A549 (cell line): ENCODE results near the gene VLDLR. TPM values are rescaled to one million over a fixed set of nuclear protein-coding genes. Genes with fewer than 3 reads are reported as not detected.

ENCODE experiments used
- ATAC-seq, 2 experiments: fragments of 200-7000 bp in 1 of 2; fragments of >200 bp in 1 of 2; cut with Nextera tagmentation in 1 of 2; cut with Tn5 transposase in 1 of 2; 3 replicates each; pipeline versions ENCODE4 v1.8.0 to v1.9.1; 2018 to 2020; ENCODE audit warnings: mild to moderate bottlenecking in 1 of 2, moderate library complexity in 1 of 2
- CTCF ChIA-PET: fragments of 300-600 bp; sonication (Branson Sonifier 250); formaldehyde crosslinking; extraction: SDS; loops from one replicate; lab custom pipeline; 2021; ENCODE audit warnings: antibody characterized with exemption, inconsistent platforms; lab: Yijun Ruan, JAX
- POLR2A ChIA-PET: fragments of 350-600 bp; formaldehyde crosslinking; extraction: SDS; loops from one replicate; lab custom pipeline; 2021; ENCODE audit warnings: antibody characterized with exemption, inconsistent platforms; lab: Yijun Ruan, JAX
- DNase-seq, 2 experiments: peaks; one replicate each; pipeline versions ENCODE4 v3.0.0 to v3.0.0-alpha.2; 2011 to 2016; ENCODE audit warnings: low read depth in 1 of 2, low spot score in 1 of 2
- FAIRE-seq: peaks from 2 replicates; lab custom pipeline; 2011; peaks lifted over from hg19 to GRCh38; lab: Jason Lieb, UNC
- H3K27ac ChIP-seq, 2 experiments: fragments of >200 bp; sonication (Bioruptor Twin); formaldehyde crosslinking; 3 replicates each; pipeline ENCODE4 v1.5.1; 2016 to 2017
- H3K4me1 ChIP-seq: fragments of >200 bp; sonication (Bioruptor Twin); formaldehyde crosslinking; 3 replicates; pipeline ENCODE4 v1.6.1; 2016
- H3K4me2 ChIP-seq: fragments of >200 bp; sonication (Bioruptor Twin); formaldehyde crosslinking; 3 replicates; pipeline ENCODE4 v1.6.1; 2016
- H3K4me3 ChIP-seq: fragments of >200 bp; sonication (Bioruptor Twin); formaldehyde crosslinking; 3 replicates; pipeline ENCODE4 v1.5.1; 2016
- H3K9me3 ChIP-seq: fragments of >200 bp; sonication (Bioruptor Twin); formaldehyde crosslinking; 3 replicates; pipeline ENCODE4 v1.6.1; 2016
- ATOH8 ChIP-seq: fragments of 250-450 bp; sonication (Bioruptor Pico); IDR thresholded peaks from 2 replicates; pipeline ENCODE4 v1.5.0; 2020; ENCODE audit warnings: low read depth, mild to moderate bottlenecking, moderate library complexity
- BCL3 ChIP-seq: fragments of >200 bp; sonication (Bioruptor Twin); formaldehyde crosslinking; IDR thresholded peaks from 3 replicates; pipeline ENCODE4 v1.6.1; 2016
- BHLHE40 ChIP-seq: IDR thresholded peaks from 2 replicates; pipeline ENCODE4 v1.6.1; 2012; ENCODE audit warnings: low read depth, low read length, inconsistent platforms
- CBX2 ChIP-seq: fragments of 200-600 bp; sonication (generic); IDR thresholded peaks from 2 replicates; pipeline ENCODE4 v1.6.1; 2016; ENCODE audit warnings: low read depth, mild to moderate bottlenecking, borderline replicate concordance
- FOSL2 ChIP-seq, 2 experiments: fragments of 450-650 bp in 1 of 2; fragments of >200 bp in 1 of 2; sonication (Bioruptor Twin) in 1 of 2; formaldehyde crosslinking; IDR thresholded peaks; 2 replicates each; pipeline versions ENCODE4 v1.5.0 to v1.6.1; 2016 to 2020; ENCODE audit warnings: mild to moderate bottlenecking in 1 of 2, moderate library complexity in 1 of 2
- GATA3 ChIP-seq: IDR thresholded peaks from 2 replicates; pipeline ENCODE4 v1.6.1; 2012; ENCODE audit warnings: borderline replicate concordance
- HMGXB4 ChIP-seq: fragments of 250-450 bp; sonication (Bioruptor Pico); IDR thresholded peaks from 2 replicates; pipeline ENCODE4 v1.5.0; 2021; ENCODE audit warnings: mild to moderate bottlenecking, moderate library complexity, borderline replicate concordance
- JUN ChIP-seq, 2 experiments: fragments of >200 bp; sonication (Bioruptor Twin); formaldehyde crosslinking; IDR thresholded peaks; 2 replicates in 1 of 2; 3 replicates in 1 of 2; pipeline ENCODE4 v1.6.1; 2016 to 2017
- MAZ ChIP-seq: fragments of 150-350 bp; IDR thresholded peaks from 2 replicates; pipeline ENCODE4 v1.6.1; 2014; ENCODE audit warnings: antibody characterized with exemption, low read depth, low read length, borderline replicate concordance
- NPAS2 ChIP-seq: fragments of 250-450 bp; sonication (Bioruptor Pico); IDR thresholded peaks from 2 replicates; pipeline ENCODE4 v1.8.0; 2022; ENCODE audit warnings: mild to moderate bottlenecking, moderate library complexity, borderline replicate concordance
- NR3C1 ChIP-seq: fragments of >200 bp; sonication (Bioruptor Twin); formaldehyde crosslinking; IDR thresholded peaks from 3 replicates; pipeline ENCODE4 v1.6.1; 2017
- PHF8 ChIP-seq: fragments of 200-600 bp; sonication (generic); IDR thresholded peaks from 2 replicates; pipeline ENCODE4 v1.6.1; 2016; ENCODE audit warnings: low read depth, mild to moderate bottlenecking, antibody characterized with exemption, moderate library complexity, borderline replicate concordance
- RCOR1 ChIP-seq: fragments of 150-350 bp; IDR thresholded peaks from 2 replicates; pipeline ENCODE4 v1.6.1; 2014; ENCODE audit warnings: antibody characterized with exemption, low read length, low read depth
- RFX5 ChIP-seq: fragments of 450-650 bp; IDR thresholded peaks from 2 replicates; pipeline ENCODE4 v1.7.1; 2014; ENCODE audit warnings: antibody characterized with exemption, mild to moderate bottlenecking, moderate library complexity
- TP53 ChIP-seq: fragments of 250-450 bp; sonication (Bioruptor Pico); IDR thresholded peaks from 2 replicates; pipeline ENCODE4 v1.5.0; 2021; ENCODE audit warnings: mild to moderate bottlenecking, moderate library complexity
- ZC3H11A ChIP-seq: fragments of 450-650 bp; IDR thresholded peaks from 2 replicates; pipeline ENCODE4 v1.6.1; 2014; ENCODE audit warnings: antibody characterized with exemption, mild to moderate bottlenecking
- ZFP36 ChIP-seq: fragments of 450-650 bp; IDR thresholded peaks from 2 replicates; pipeline ENCODE4 v1.6.1; 2014; ENCODE audit warnings: borderline replicate concordance; ENCODE audit not compliant: partially characterized antibody
- ZSCAN20 ChIP-seq: fragments of 250-450 bp; sonication (Bioruptor Pico); IDR thresholded peaks from 2 replicates; pipeline ENCODE4 v1.8.0; 2022; ENCODE audit warnings: mild to moderate bottlenecking, moderate library complexity
- WGBS: methylation state at CpG from one replicate; pipeline ENCODE4 v1.1.6; 2017; ENCODE audit errors: missing lambda C conversion rate; 5-methylcytosine and 5-hydroxymethylcytosine counted together
- polyA plus RNA-seq, 4 experiments: library from polyadenylated mRNA; depleted of rRNA in 3 of 4; stranded (reverse); fragments of >200 nt; fragmentation: RNase III in 1 of 4; extraction: RNeasy Plus Mini Kit Qiagen cat#74134 plus additional on column Dnase treatment in 1 of 4; gene quantifications; 2 replicates in 3 of 4; 3 replicates in 1 of 4; pipeline ENCODE4 v1.2.3, GENCODE V29; 2011 to 2017
- TF ChIP-seq, protein P1 (sequence below): fragments of >200 bp; sonication (Bioruptor Twin); formaldehyde crosslinking; IDR thresholded peaks from 2 replicates; pipeline ENCODE4 v1.6.1; 2016
- TF ChIP-seq, protein P2 (sequence below): IDR thresholded peaks from 2 replicates; pipeline ENCODE4 v1.6.1; 2012
- TF ChIP-seq, protein P3 (sequence below): IDR thresholded peaks from 2 replicates; pipeline ENCODE4 v1.6.1; 2012
- TF ChIP-seq, protein P4 (sequence below): IDR thresholded peaks from 2 replicates; pipeline ENCODE4 v1.6.1; 2012; ENCODE audit warnings: low read depth, borderline replicate concordance

The VLDLR gene
- polyA plus RNA-seq, 2 of the 4 experiments (the other 2 are of a cell fraction): 27.9 to 49.0 TPM

GRCh38 chr9:2634818-2635217, 13.2 kb downstream of the VLDLR start:
- no peak overlapping the region for H3K4me3 ChIP-seq
- H3K9me3 ChIP-seq: no peaks in the 10 kb centered on the region
- H3K4me1 ChIP-seq: no peaks in the 10 kb centered on the region
- CTCF ChIA-PET: interaction anchor here (0.6 to 1.1 kb wide), 2 partner anchors 19 to 36 kb away, joined by 3 read pairs; no protein-coding TSS in a partner anchor
- DNase-seq (no peak), ATAC-seq (no peak), FAIRE-seq (no peak)
- TF ChIP-seq, protein P1, sequence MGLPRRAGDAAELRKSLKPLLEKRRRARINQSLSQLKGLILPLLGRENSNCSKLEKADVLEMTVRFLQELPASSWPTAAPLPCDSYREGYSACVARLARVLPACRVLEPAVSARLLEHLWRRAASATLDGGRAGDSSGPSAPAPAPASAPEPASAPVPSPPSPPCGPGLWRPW: no peak
- TF ChIP-seq RFX5: no peak
- TF ChIP-seq TP53: no peak
- TF ChIP-seq, protein P2, sequence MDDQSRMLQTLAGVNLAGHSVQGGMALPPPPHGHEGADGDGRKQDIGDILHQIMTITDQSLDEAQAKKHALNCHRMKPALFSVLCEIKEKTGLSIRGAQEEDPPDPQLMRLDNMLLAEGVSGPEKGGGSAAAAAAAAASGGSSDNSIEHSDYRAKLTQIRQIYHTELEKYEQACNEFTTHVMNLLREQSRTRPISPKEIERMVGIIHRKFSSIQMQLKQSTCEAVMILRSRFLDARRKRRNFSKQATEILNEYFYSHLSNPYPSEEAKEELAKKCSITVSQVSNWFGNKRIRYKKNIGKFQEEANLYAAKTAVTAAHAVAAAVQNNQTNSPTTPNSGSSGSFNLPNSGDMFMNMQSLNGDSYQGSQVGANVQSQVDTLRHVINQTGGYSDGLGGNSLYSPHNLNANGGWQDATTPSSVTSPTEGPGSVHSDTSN: no peak
- TF ChIP-seq MAZ: no peak
- no peak for TF ChIP-seq RCOR1
- no peak for TF ChIP-seq PHF8
- no peak for TF ChIP-seq JUN (IDR thresholded peaks at IDR 0.05)
- TF ChIP-seq ZC3H11A: no peak
- TF ChIP-seq ZSCAN20 (CRISPR knock-in tag): no peak
- TF ChIP-seq, protein P3, sequence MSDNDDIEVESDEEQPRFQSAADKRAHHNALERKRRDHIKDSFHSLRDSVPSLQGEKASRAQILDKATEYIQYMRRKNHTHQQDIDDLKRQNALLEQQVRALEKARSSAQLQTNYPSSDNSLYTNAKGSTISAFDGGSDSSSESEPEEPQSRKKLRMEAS: no peak
- TF ChIP-seq CBX2: no peak
- 82% methylated on average over 3 of the region's 3 CpGs for WGBS
- POLR2A ChIA-PET: no interaction called here
- H3K4me2 ChIP-seq: no peak overlapping the region
- H3K27ac ChIP-seq: no peak overlapping the region

DNA sequence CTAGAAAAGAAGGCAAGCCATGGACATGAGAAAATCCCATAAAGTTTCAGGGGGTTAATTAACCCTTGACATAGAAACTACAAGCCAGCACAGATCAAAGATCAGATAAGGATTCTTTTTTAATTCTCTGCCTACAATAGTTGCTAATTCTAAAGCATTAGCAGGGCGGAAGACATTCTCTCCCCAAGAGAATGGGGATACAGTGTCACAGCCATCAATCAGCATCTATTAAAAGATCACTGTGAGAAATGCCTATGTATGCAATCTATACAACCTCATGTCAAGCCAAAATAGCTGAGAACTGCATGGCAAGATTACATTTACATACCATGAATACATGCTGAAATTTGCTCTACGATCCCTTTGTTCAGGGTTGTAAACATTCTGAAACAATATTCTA, 14.3 kb downstream of the VLDLR start:
- CTCF ChIA-PET: no interaction called here
- H3K9me3 ChIP-seq: no peaks in the 10 kb centered on the region
- no peak overlapping the region for H3K4me3 ChIP-seq
- FAIRE-seq: no peak
- POLR2A ChIA-PET: no interaction called here
- H3K27ac ChIP-seq: no peak overlapping the region
- TF ChIP-seq BHLHE40 (no peak), BCL3 (no peak), ZFP36 (no peak), FOSL2 (IDR thresholded peaks at IDR 0.05) (no peak), FOSL2 (CRISPR knock-in tag; IDR thresholded peaks at IDR 0.05) (no peak), ATOH8 (CRISPR knock-in tag) (no peak)
- TF ChIP-seq, protein P4, sequence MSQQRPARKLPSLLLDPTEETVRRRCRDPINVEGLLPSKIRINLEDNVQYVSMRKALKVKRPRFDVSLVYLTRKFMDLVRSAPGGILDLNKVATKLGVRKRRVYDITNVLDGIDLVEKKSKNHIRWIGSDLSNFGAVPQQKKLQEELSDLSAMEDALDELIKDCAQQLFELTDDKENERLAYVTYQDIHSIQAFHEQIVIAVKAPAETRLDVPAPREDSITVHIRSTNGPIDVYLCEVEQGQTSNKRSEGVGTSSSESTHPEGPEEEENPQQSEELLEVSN: no peak
- TF ChIP-seq, all 56 proteins: peak for 0
- H3K4me1 ChIP-seq: no peaks in the 10 kb centered on the region
- WGBS: 93% methylated on average over 2 of the region's 2 CpGs
- DNase-seq (no peak), ATAC-seq (no peak)
- H3K4me2 ChIP-seq: no peak overlapping the region

DNA sequence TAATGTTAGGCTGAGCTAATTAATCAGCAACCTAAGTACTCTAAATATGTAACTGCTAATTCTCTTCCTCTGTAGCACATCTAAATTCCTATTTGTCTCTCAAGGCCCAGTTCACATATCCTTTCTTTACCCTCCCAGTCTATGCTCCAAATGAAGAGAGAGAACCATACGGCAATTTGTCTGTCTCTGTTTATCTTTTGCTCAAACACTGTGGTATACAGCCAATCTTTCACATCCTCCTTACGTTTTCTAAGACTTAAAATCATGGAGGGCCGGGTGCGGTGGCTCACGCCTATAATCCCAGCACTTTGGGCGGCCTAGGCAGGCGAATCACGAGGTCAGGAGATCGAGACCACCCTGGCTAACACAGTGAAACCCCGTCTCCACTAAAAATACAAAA, 15.8 kb downstream of the VLDLR start:
- TF ChIP-seq, protein P2: no peak
- TF ChIP-seq NPAS2 (CRISPR knock-in tag) (no peak), GATA3 (no peak), ZSCAN20 (CRISPR knock-in tag) (no peak), HMGXB4 (CRISPR knock-in tag) (no peak), NR3C1 (no peak)
- TF ChIP-seq, protein P3: no peak
- TF ChIP-seq, protein P1: no peak
- WGBS: 85% methylated on average over 10 of the region's 10 CpGs
- ChIA-PET POLR2A (no interaction called here), CTCF (no interaction called here)
- H3K4me3 ChIP-seq: no peak overlapping the region
- no peaks in the 10 kb centered on the region for H3K9me3 ChIP-seq
- no peak overlapping the region for H3K27ac ChIP-seq
- no peaks in the 10 kb centered on the region for H3K4me1 ChIP-seq
- no peak for DNase-seq
- no peak for FAIRE-seq
- no peak for ATAC-seq
- H3K4me2 ChIP-seq: no peak overlapping the region
